Measurements from ENCODE around the gene SNX8. TPM values are rescaled to one million over a fixed set of nuclear protein-coding genes. Genes with fewer than 3 reads are reported as not detected.

Gene SNX8
- total RNA-seq, 1 experiment from 2014 or later, result 139 TPM

- CTCF ChIA-PET, result interaction anchor here (0.6 to 0.7 kb wide), 2 partner anchors 84 to 159 kb away, joined by 3 read pairs; no protein-coding TSS in a partner anchor
These were observed 80.3 kb downstream of the SNX8 start for GRCh38 chr7:2233926-2234325.

GRCh38 chr7:2232766-2233520 is 81.3 kb downstream of the SNX8 start, which contains the start of gene MAD1L1:
Gene MAD1L1, minus strand, starts transcription at chr7:2232945. Its CDS starts 2,812 bp downstream, at chr7:2230133.
- DNase-seq (ENCODE audit: low read depth, low spot score), result peak; percentile 56

More at GRCh38 chr7:2233926-2234325, 80.3 kb downstream of the SNX8 start:
- intact Hi-C loops (cut with micrococcal nuclease; ENCODE audit: unreplicated experiment), result no loop called here
- H3K9me3 ChIP-seq (ENCODE audit: control insufficient read depth, insufficient read depth, low read depth, low read length), result no peaks in the 10 kb centered on the region
- in situ Hi-C loops (cut with HindIII; ENCODE audit: low pct_unique_long_range_greater_than_20kb, low sequenced_read_pairs), result no loop called here
- H3K36me3 ChIP-seq (ENCODE audit: control insufficient read depth, insufficient read depth, low read length), result peaks cover 20% of the 10 kb centered on the region
- POLR2A ChIA-PET, result interaction anchor here (0.6 kb wide), 1 partner anchor 83 kb away, joined by 3 read pairs; no protein-coding TSS in a partner anchor
- no TSS peak for BruUV-seq (replicated peaks)
- H3K4me1 ChIP-seq (ENCODE audit: control insufficient read depth, insufficient read depth, low read length), result peaks cover 11% of the 10 kb centered on the region; the same call in 1 of the 2 replicates
- ATAC-seq (no peak), DNase-seq (ENCODE audit: low read depth, low spot score) (no peak)
- peak overlapping the region; percentile 89; the same call in 1 of the 2 replicates for H3K27ac ChIP-seq (ENCODE audit: low read length)
- peak overlapping the region; percentile 78 to 81; a peak in 3 of 4 replicates for H3K4me3 ChIP-seq (ENCODE audit: low read depth in 2 of 2, low read length in 2 of 2)
- no peaks in the 10 kb centered on the region for H3K27me3 ChIP-seq (ENCODE audit: control insufficient read depth, insufficient read depth, low read length)
- TF ChIP-seq CTCF (IDR thresholded peaks at IDR 0.05), result no peak

More at GRCh38 chr7:2232766-2233520, 81.3 kb downstream of the SNX8 start, which contains the start of gene MAD1L1:
- H3K9me3 ChIP-seq (ENCODE audit: control insufficient read depth, insufficient read depth, low read depth, low read length), result no peaks in the 10 kb centered on the region
- CTCF ChIA-PET, result interaction anchor here (0.7 kb wide), 1 partner anchor 126 kb away, joined by 3 read pairs; no protein-coding TSS in a partner anchor
- 0 out of 2 replicates have a peak, but pooled peaks have one; percentile 47 for TF ChIP-seq TCF7L2 (IDR thresholded peaks at IDR 0.05; ENCODE audit: low read depth, low read length)
- no peak for TF ChIP-seq CTCF (IDR thresholded peaks at IDR 0.05)
- no peak for TF ChIP-seq REST (IDR thresholded peaks at IDR 0.05; ENCODE audit: insufficient read depth in 1 of 2, low read depth in 2 of 2, low read length in 1 of 2)
- peak; percentile 96 for TF ChIP-seq SIN3A (IDR thresholded peaks at IDR 0.05; ENCODE audit: borderline replicate concordance, insufficient read depth, low read depth, low read length)
- TF ChIP-seq POLR2AphosphoS5 (IDR thresholded peaks at IDR 0.05; ENCODE audit: low read depth, low read length), result peak; percentile 86
- peak within 1 kb of the TSS; percentile 78 to 81 for H3K4me3 ChIP-seq (ENCODE audit: low read depth in 2 of 2, low read length in 2 of 2)
- ATAC-seq, result peak; percentile 95
- POLR2A ChIA-PET, result interaction anchor here (0.6 kb wide), 1 partner anchor 829 kb away, joined by 7 read pairs; no protein-coding TSS in a partner anchor
- intact Hi-C loops (cut with micrococcal nuclease; ENCODE audit: unreplicated experiment), result no loop called here
- no peaks in the 10 kb centered on the region for H3K27me3 ChIP-seq (ENCODE audit: control insufficient read depth, insufficient read depth, low read length)
- no TSS peak for BruUV-seq (replicated peaks)
- in situ Hi-C loops (cut with HindIII; ENCODE audit: low pct_unique_long_range_greater_than_20kb, low sequenced_read_pairs), result no loop called here
- peaks cover 16% of the 10 kb centered on the region for H3K36me3 ChIP-seq (ENCODE audit: control insufficient read depth, insufficient read depth, low read length)
- H3K4me1 ChIP-seq (ENCODE audit: control insufficient read depth, insufficient read depth, low read length), result peaks cover 11% of the 10 kb centered on the region; the same call in 1 of the 2 replicates
- H3K27ac ChIP-seq (ENCODE audit: low read length), result peak within 1 kb of the TSS; percentile 89
